K562 (cell line): ENCODE measurements around the gene PGAM2. TPM values are rescaled to one million over a fixed set of nuclear protein-coding genes. Genes with fewer than 3 reads are reported as not detected.
A peak's percentile ranks its signal among the peaks of the same experiment; 100 is the strongest.

Source experiments
- CBX2 ChIP-seq: fragments of 200-600 bp; sonication (generic); IDR thresholded peaks from one replicate; pipeline ENCODE4 v1.6.1; 2012; ENCODE audit warnings: mild to moderate bottlenecking, low read length, inconsistent platforms; ENCODE audit not compliant: insufficient read depth, poor library complexity, severe bottlenecking
- ETS2 ChIP-seq: IDR thresholded peaks from 2 replicates; pipeline ENCODE4 v1.6.1; 2016; ENCODE audit warnings: borderline replicate concordance, missing genetic modification characterization, mild to moderate bottlenecking, moderate library complexity, missing compliant biosample characterization; ENCODE audit not compliant: poor library complexity, severe bottlenecking
- HDAC2 ChIP-seq: fragments of 450-650 bp; IDR thresholded peaks from 2 replicates; pipeline ENCODE4 v1.6.1; 2016; ENCODE audit warnings: mild to moderate bottlenecking
- NCOA1 ChIP-seq: fragments of 450-650 bp; IDR thresholded peaks from 2 replicates; pipeline ENCODE4 v1.6.1; 2016; ENCODE audit warnings: low read depth
- NR0B1 ChIP-seq: fragments of 450-650 bp; IDR thresholded peaks from one replicate; pipeline ENCODE4 v1.6.1; 2018; ENCODE audit warnings: mild to moderate bottlenecking, moderate library complexity; ENCODE audit not compliant: partially characterized antibody
- NR2C1 ChIP-seq, 2 experiments: fragments of 450-650 bp; IDR thresholded peaks; 2 replicates each; pipeline ENCODE4 v1.6.1; 2017; ENCODE audit warnings: mild to moderate bottlenecking in 2 of 2, antibody characterized with exemption in 1 of 2, inconsistent platforms in 1 of 2, missing compliant biosample characterization in 1 of 2, missing genetic modification characterization in 1 of 2
- RNF219 ChIP-seq: fragments of 250-450 bp; sonication (Bioruptor Pico); IDR thresholded peaks from 2 replicates; pipeline ENCODE4 v1.5.0; 2022; ENCODE audit warnings: mild to moderate bottlenecking
- SNIP1 ChIP-seq: fragments of 450-650 bp; IDR thresholded peaks from 2 replicates; pipeline ENCODE4 v1.7.1; 2017; ENCODE audit warnings: low read depth, mild to moderate bottlenecking
- TBP ChIP-seq: optimal IDR thresholded peaks from 2 replicates; pipeline ENCODE3; 2011; ENCODE audit warnings: low read depth, low read length, improper control_type of control experiment
- TEAD4 ChIP-seq, 2 experiments: sonication (generic) in 1 of 2; formaldehyde crosslinking in 1 of 2; IDR thresholded peaks; 2 replicates each; pipeline versions ENCODE4 v1.6.1 to v1.8.0; 2012 to 2022; ENCODE audit warnings: borderline replicate concordance in 1 of 2, inconsistent platforms in 1 of 2, low read length in 1 of 2, mild to moderate bottlenecking in 1 of 2, missing genetic modification reagents in 1 of 2
- ZNF134 ChIP-seq: fragments of 250-450 bp; sonication (Bioruptor Pico); conservative IDR thresholded peaks from 2 replicates; pipeline ENCODE4 v1.4.0; 2020
- ZNF184 ChIP-seq: sonication (generic); formaldehyde crosslinking; IDR thresholded peaks from 2 replicates; pipeline ENCODE4 v1.5.0; 2020; ENCODE audit warnings: missing genetic modification reagents
- ZNF282 ChIP-seq: sonication (generic); formaldehyde crosslinking; IDR thresholded peaks from 2 replicates; pipeline ENCODE4 v1.8.1; 2023; ENCODE audit warnings: missing genetic modification reagents
- ZNF780A ChIP-seq: fragments of 250-450 bp; sonication (Bioruptor Pico); IDR thresholded peaks from 2 replicates; pipeline ENCODE4 v1.5.0; 2021; ENCODE audit warnings: mild to moderate bottlenecking
- ZZZ3 ChIP-seq: fragments of 450-650 bp; IDR thresholded peaks from 2 replicates; pipeline ENCODE4 v1.6.1; 2016; ENCODE audit warnings: antibody characterized with exemption, mild to moderate bottlenecking, moderate library complexity
- polyA plus RNA-seq, 8 experiments: library from polyadenylated mRNA; depleted of rRNA in 4 of 8; stranded (reverse) in 5 of 8; unstranded in 3 of 8; fragments of >200 nt; fragmentation: Nextera tagmentation in 2 of 8; fragmentation: Illumina TruSeq in 1 of 8; extraction: Ambion mirVana in 2 of 8; extraction: Trizol in 1 of 8; gene quantifications; 2 replicates each; pipeline versions ENCODE4 v1.2.1 to v1.2.3, GENCODE V29; 2011 to 2014; ENCODE audit warnings: inconsistent platforms in 1 of 8, missing spikeins in 1 of 8
- total RNA-seq, 7 experiments: library from RNA; depleted of rRNA in 6 of 7; stranded (reverse); fragments of >200 nt in 6 of 7; fragmentation: Illumina TruSeq in 2 of 7; extraction: Trizol in 2 of 7; gene quantifications; 2 replicates each; pipeline versions ENCODE4 v1.2.1 to v1.2.3, GENCODE V29; 2011 to 2021; ENCODE audit warnings: low replicate concordance in 1 of 7

The PGAM2 gene
- total and polyA plus RNA-seq, 9 of the 15 experiments (the other 6 are each of a cell fraction or from before 2014, with no cell fraction given), result not detected

GRCh38 chr7:44081266-44081748 lies 15.9 kb upstream of the PGAM2 start (continued):
- TF ChIP-seq NR0B1, result no peak
- no peak for TF ChIP-seq RNF219 (CRISPR knock-in tag)
- TF ChIP-seq ZZZ3, result no peak
- no peak for TF ChIP-seq SNIP1
- TF ChIP-seq ZNF134 (CRISPR knock-in tag), result no peak; the same call in 1 of the 2 replicates
- TF ChIP-seq ZNF282 (CRISPR knock-in tag), result no peak
- TF ChIP-seq NCOA1, result peak; percentile 68; the same call in 1 of the 2 replicates
- TF ChIP-seq ETS2 (tag), result no peak
- TF ChIP-seq TBP, result no peak
- no peak for TF ChIP-seq NR2C1 (IDR thresholded peaks at IDR 0.05)
- peak; percentile 50; the same call in 1 of the 2 replicates for TF ChIP-seq NR2C1 (tag; IDR thresholded peaks at IDR 0.05)
- TF ChIP-seq CBX2, result no peak
- TF ChIP-seq HDAC2, result peak; percentile 100
- TF ChIP-seq TEAD4 (IDR thresholded peaks at IDR 0.05; ENCODE audit: low read length), result peak; percentile 99
- TF ChIP-seq TEAD4 (CRISPR knock-in tag; IDR thresholded peaks at IDR 0.05; ENCODE audit: borderline replicate concordance), result no peak
- no peak for TF ChIP-seq ZNF780A
- TF ChIP-seq ZNF184, result no peak
